ENCODE data around the gene SYCP3.

The SYCP3 gene

DNA sequence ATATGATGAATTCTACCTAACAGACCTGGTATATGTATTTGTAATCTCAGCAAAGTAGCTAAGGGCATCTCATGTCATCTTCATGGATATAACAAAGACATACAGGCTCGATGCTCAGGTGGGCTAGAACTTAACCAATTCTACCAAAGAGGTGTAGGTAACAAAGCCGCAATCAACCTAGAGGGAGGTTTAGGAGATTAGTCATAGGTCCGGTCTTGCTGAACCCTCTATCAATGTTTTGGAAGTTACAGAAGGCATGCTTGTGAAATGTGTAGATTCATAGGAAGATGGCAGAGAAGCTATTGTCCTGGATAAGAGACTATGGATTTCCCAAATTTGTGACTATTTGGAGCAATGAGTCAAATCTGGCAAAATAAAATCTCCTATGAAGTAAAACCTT is 42.6 kb upstream of the SYCP3 start:
- no peak for ATAC-seq
- TF ChIP-seq TOX (CRISPR knock-in tag; IDR thresholded peaks at IDR 0.05; ENCODE audit: borderline replicate concordance) (no peak), CREB5 (CRISPR knock-in tag; IDR thresholded peaks at IDR 0.05; ENCODE audit: low read depth) (no peak), OSR1 (CRISPR knock-in tag; IDR thresholded peaks at IDR 0.05) (no peak), ZC3H10 (CRISPR knock-in tag; IDR thresholded peaks at IDR 0.05) (no peak), SNAI2 (CRISPR knock-in tag; IDR thresholded peaks at IDR 0.05) (no peak), ZNF70 (CRISPR knock-in tag; IDR thresholded peaks at IDR 0.05) (no peak), ZFP30 (CRISPR knock-in tag; IDR thresholded peaks at IDR 0.05) (no peak), ZFP3 (CRISPR knock-in tag; IDR thresholded peaks at IDR 0.05) (no peak), ARNTL (CRISPR knock-in tag; IDR thresholded peaks at IDR 0.05; ENCODE audit: borderline replicate concordance, low read depth) (no peak), ZNF565 (CRISPR knock-in tag; conservative IDR thresholded peaks at IDR 0.05; ENCODE audit: low read depth) (no peak), TCF4 (CRISPR knock-in tag; IDR thresholded peaks at IDR 0.05; ENCODE audit: borderline replicate concordance) (no peak), CSDC2 (CRISPR knock-in tag; IDR thresholded peaks at IDR 0.05) (no peak), GLIS3 (CRISPR knock-in tag; IDR thresholded peaks at IDR 0.05) (no peak), ZNF8 (CRISPR knock-in tag; IDR thresholded peaks at IDR 0.05) (no peak)
- TF ChIP-seq, protein P1, sequence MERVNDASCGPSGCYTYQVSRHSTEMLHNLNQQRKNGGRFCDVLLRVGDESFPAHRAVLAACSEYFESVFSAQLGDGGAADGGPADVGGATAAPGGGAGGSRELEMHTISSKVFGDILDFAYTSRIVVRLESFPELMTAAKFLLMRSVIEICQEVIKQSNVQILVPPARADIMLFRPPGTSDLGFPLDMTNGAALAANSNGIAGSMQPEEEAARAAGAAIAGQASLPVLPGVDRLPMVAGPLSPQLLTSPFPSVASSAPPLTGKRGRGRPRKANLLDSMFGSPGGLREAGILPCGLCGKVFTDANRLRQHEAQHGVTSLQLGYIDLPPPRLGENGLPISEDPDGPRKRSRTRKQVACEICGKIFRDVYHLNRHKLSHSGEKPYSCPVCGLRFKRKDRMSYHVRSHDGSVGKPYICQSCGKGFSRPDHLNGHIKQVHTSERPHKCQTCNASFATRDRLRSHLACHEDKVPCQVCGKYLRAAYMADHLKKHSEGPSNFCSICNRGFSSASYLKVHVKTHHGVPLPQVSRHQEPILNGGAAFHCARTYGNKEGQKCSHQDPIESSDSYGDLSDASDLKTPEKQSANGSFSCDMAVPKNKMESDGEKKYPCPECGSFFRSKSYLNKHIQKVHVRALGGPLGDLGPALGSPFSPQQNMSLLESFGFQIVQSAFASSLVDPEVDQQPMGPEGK (CRISPR knock-in tag; IDR thresholded peaks at IDR 0.05; ENCODE audit: borderline replicate concordance) = no peak
- TF ChIP-seq, protein P2, sequence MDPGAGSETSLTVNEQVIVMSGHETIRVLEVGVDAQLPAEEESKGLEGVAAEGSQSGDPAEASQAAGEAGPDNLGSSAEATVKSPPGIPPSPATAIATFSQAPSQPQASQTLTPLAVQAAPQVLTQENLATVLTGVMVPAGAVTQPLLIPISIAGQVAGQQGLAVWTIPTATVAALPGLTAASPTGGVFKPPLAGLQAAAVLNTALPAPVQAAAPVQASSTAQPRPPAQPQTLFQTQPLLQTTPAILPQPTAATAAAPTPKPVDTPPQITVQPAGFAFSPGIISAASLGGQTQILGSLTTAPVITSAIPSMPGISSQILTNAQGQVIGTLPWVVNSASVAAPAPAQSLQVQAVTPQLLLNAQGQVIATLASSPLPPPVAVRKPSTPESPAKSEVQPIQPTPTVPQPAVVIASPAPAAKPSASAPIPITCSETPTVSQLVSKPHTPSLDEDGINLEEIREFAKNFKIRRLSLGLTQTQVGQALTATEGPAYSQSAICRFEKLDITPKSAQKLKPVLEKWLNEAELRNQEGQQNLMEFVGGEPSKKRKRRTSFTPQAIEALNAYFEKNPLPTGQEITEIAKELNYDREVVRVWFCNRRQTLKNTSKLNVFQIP (CRISPR knock-in tag; IDR thresholded peaks at IDR 0.05; ENCODE audit: borderline replicate concordance, low read depth) = no peak

GRCh38 chr12:101780599-101780998 is 41.3 kb upstream of the SYCP3 start:
- TF ChIP-seq ISL1 (CRISPR knock-in tag; IDR thresholded peaks at IDR 0.05) (no peak), SNAI2 (CRISPR knock-in tag; IDR thresholded peaks at IDR 0.05) (no peak), PPARA (CRISPR knock-in tag; IDR thresholded peaks at IDR 0.05; ENCODE audit: borderline replicate concordance) (no peak), TOX (CRISPR knock-in tag; IDR thresholded peaks at IDR 0.05; ENCODE audit: borderline replicate concordance) (no peak), OSR1 (CRISPR knock-in tag; IDR thresholded peaks at IDR 0.05) (no peak)
- TF ChIP-seq, protein P2 (CRISPR knock-in tag; IDR thresholded peaks at IDR 0.05; ENCODE audit: borderline replicate concordance, low read depth) = no peak
- TF ChIP-seq, protein P1 (CRISPR knock-in tag; IDR thresholded peaks at IDR 0.05; ENCODE audit: borderline replicate concordance) = no peak
- no peak for ATAC-seq

GRCh38 chr12:101779626-101780025 is 40.4 kb upstream of the SYCP3 start:
- no peak for ATAC-seq
- TF ChIP-seq ZFP30 (CRISPR knock-in tag; IDR thresholded peaks at IDR 0.05) (no peak), ZNF70 (CRISPR knock-in tag; IDR thresholded peaks at IDR 0.05) (no peak), CREB5 (CRISPR knock-in tag; IDR thresholded peaks at IDR 0.05; ENCODE audit: low read depth) (no peak), ZC3H10 (CRISPR knock-in tag; IDR thresholded peaks at IDR 0.05) (no peak), RARB (CRISPR knock-in tag; IDR thresholded peaks at IDR 0.05) (no peak), CSRNP3 (CRISPR knock-in tag; IDR thresholded peaks at IDR 0.05) (no peak), ISL1 (CRISPR knock-in tag; IDR thresholded peaks at IDR 0.05) (no peak), TOX (CRISPR knock-in tag; IDR thresholded peaks at IDR 0.05; ENCODE audit: borderline replicate concordance) (no peak), SNAI2 (CRISPR knock-in tag; IDR thresholded peaks at IDR 0.05) (no peak)
- TF ChIP-seq, protein P1 (CRISPR knock-in tag; IDR thresholded peaks at IDR 0.05; ENCODE audit: borderline replicate concordance) = no peak
